Stimulated activated CD4-positive, alpha-beta T cell treated with anti-CD3 and anti-CD28 coated beads, Interleukin-12 subunit alpha, Interleukin-12 subunit beta, amount 100 ng/mL, for 24 hours (primary cell): Measurements from ENCODE around the gene PRDM16.

ENCODE experiments used
- DNase-seq, 2 experiments: peaks; one replicate each; pipeline ENCODE4 v3.0.0-alpha.2; 2020; ENCODE audit warnings: low read depth in 2 of 2

Gene PRDM16

GRCh38 chr1:3069491-3070308, 697 bp downstream of the PRDM16 start:
- DNase-seq = no peak

GRCh38 chr1:3070309-3070643, 1.3 kb downstream of the PRDM16 start:
- no peak for DNase-seq

DNA sequence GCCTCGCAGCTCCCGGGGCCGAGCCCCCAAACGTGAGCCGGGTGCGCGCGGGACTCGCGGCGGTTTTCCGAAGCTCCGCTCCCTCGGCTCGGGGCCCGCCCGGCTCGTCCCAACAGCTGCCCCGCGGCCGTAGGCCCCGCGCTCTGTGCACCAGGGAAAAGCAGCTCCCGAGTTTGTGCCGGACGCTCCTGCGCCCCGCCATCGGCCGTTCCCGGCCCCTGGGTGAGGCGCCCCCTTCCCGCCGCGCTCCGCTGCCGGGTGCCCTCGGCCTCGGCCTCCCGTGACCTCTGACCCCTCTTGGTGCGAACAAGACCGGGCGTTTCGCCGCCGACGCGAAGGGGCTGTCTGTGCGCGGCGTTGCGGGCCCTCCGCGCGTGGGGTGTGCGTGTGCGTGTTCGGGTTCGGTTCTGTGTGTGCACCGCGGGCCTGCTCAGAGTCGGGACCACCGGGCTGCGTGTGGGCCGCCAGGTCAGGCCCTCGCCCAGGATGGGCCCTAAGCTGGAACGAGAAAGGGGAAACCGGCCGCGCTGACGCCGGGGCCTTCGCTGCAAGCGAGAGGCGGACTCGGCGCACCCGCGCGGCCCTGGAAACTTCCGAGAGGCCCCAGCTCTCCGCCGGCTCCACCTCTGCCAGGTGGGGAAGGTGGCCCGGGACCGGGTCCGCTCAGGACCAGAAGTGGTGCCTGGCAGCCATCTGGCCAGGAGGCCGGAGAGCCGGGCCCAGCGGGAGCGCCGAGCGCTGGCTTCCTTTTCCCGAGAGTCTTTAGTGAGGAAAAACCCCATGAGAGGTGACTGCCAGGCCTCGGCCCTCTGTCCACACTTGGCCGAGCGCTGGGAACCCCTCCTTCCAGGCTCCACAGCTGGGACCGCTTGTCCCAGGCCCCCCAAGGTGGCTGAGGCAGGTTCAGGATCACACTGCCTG, 1.9 kb downstream of the PRDM16 start:
- no peak for DNase-seq

GRCh38 chr1:3071565-3072390, 2.8 kb downstream of the PRDM16 start:
- DNase-seq = no peak

- no peak for DNase-seq
These were observed 3.6 kb downstream of the PRDM16 start for GRCh38 chr1:3072391-3073185.

- DNase-seq = no peak
These were observed 4.1 kb downstream of the PRDM16 start for GRCh38 chr1:3073186-3073488.

DNA sequence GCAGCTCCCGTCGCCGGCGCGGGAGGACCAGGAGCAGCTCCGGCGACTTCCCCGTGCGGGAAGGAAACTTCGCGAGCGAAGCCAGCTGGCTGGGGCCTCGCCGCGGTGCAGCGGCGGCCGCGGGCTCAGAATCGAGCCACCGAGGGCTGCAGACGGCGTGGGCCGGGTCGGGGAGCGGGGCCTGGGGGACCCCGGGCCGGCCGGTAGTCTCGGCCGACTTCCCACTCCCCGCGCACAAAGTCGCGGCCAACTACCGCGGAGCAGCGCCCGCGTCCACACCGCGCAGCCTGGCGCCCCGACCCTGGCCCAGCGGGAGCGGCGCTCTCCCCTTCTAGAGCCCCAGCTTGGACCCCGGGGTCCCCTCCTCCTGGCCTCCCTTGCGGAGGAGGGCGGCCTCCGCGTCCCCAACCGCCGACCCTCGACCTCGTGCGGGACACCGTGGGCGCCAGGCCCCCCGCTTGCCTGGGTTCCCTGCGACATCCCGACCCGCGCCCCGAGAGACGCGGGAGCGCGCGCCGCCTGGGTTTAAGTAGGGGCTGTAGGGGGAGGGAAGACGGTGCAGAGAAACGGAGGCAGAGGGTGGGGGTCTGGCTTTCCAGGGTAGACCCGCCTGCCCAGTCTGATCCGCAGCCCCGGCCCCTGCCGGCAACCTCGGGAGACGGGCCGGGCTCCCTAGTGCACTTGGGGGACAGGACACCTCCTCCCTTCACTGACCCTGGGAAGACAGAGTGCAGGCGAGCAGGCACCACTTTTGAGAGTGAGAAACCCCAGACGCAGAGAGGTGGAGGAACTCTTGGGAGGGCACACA, 4.7 kb downstream of the PRDM16 start:
- DNase-seq = no peak

- DNase-seq = no peak
These were observed 5.3 kb downstream of the PRDM16 start for GRCh38 chr1:3074297-3074741.

DNA sequence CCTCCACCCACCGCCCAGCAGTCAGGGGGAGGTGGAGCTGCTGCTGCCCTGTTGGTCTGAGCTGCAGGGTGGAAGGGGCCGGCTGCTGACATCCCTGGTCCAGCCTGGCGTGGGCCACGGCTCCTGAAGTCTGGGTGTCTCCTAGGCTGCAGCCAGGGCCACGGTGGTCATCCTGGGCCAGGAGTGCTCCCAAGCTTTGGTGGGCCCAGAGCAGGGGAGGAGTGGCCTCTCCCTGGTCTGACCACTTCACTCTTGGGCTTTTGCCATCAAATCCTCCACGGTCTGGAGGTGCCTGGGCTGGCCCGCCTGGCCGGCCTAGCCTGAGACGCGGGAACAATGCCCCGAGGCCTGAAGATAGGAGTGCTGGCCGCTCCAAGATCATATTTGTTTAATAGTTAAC, 5.8 kb downstream of the PRDM16 start:
- no peak for DNase-seq

- DNase-seq = no peak
These were observed 6.8 kb downstream of the PRDM16 start for GRCh38 chr1:3075666-3076362.

- no peak for DNase-seq
These were observed 7.3 kb downstream of the PRDM16 start for GRCh38 chr1:3076363-3076740.

DNA sequence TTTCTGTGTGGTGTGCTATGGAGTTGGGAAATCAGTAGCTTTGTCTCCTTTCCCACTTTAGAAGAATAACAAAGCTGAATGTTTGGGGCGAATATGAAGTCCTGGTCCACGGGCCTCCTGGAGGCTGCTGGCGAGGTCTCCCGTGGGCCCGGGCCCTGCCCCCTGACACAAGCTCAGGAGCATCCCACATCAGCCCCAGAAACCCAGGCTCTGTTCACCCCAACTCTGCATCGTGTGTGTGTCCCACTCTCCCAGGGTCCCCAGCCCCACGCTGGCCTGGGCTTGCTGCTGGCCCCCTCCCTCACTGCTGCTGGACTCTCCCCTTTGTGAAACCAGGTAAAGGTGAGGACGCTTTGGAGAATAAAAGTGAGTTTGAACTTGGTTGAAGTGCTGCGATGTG, 8.1 kb downstream of the PRDM16 start:
- DNase-seq = no peak

GRCh38 chr1:3077561-3077960, 8.6 kb downstream of the PRDM16 start:
- no peak for DNase-seq

DNA sequence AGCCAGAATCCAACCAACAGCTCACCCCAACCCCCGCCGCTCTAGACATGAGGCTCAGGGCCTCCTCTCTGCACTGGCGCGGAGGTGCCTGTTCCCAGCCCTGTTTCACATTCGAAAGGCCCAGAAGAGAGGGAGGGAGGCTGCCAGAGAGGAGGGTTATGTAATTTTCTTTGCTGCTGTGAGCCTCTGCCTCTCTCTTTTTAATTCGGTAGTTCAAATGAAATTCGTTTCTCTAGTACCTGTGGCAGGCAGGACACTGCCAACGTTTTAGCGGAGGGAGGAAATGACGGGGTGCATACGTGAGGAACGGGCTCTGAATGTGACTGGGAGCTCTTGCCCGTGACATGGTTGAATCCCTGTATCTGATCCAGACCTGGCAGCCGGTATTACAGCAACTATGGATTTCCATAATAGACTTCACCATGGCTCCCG, 9.4 kb downstream of the PRDM16 start:
- DNase-seq = no peak

GRCh38 chr1:3078871-3079270, 9.9 kb downstream of the PRDM16 start:
- no peak for DNase-seq

- no peak for DNase-seq
These were observed 10.5 kb downstream of the PRDM16 start for GRCh38 chr1:3079381-3080052.

DNA sequence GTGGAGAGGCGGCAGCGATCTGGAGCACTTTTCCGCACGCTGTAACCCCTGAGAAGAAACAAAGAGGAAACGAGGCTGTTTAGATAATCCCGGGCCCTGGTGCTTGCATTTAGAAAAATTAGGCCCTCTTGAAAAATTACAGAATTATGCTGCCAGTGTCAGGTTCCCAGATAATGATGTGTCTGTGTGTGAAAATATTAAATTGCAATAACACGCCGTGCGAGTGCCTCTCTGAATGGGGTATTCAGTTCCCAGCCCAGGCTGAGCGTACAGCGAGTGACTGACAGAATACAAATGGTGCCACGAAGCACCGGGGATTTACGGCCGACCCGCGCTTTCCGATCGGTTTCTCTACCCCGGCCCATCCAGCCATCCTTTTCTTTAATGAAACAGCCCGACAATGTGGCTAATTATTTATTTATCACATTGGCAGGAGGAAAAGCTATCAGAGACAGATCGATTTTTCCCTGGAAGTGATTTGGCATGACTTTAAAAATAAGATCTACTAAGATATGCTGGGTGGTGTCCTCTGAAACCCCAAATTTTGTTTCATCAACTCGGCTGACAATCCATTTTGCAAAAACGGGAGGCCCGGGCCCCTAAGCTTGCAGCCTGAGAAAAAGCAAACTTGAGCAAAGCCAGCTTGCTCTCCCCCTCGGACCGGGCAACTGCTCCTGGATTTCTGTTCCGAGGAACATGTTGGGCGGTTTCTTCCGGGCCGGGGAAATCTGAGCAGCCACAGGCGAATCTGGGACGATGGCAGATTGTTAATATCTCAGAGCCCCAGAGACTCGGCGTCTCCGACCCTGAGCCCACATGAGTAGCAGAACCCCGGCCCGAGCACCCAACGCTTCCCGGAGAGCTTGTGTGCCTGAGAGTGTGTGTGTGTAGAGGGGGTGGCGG, 11.3 kb downstream of the PRDM16 start:
- DNase-seq = no peak

- no peak for DNase-seq
These were observed 12.2 kb downstream of the PRDM16 start for GRCh38 chr1:3081171-3081683.
